Measurements from ENCODE around the gene SLC25A29.
"Not testable (repeated sequence)": the region's sequence is repeated elsewhere in the genome, so short reads cannot be mapped to it uniquely, and the experiment has no call there.

The SLC25A29 gene

DNA sequence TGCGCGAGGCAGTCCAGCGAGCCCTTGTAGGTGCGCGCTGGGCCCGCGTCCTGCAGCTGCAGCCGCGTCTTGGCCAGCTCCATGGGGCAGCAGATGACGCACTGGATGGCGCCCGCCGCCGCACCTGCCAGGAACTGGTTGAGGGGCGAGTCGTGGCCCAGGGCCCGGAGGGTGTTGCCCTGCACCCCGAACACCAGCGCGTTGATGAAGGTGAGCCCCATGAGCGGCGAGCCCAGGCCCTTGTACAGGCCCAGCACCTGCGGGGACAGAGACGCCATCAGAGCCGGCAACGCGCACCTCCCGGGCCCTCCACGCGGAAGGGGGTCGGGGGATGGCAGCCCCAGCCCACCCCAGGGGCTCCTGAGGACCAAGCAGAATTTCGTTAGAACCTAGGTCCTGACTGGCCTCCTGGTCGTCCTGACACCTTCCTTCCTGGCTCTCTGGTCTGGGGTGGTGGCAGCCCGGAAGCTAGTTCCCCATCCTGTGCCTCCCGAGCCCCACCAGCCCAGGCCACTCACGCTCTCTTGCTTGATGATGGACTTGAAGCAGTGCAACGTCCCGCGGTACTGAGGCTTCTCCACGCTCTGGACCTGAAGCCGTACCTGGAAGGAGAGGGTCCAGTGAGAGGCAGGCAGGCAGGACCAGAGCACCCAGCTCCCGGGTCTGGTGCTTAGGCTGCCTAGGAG lies 13.3 kb downstream of the SLC25A29 start:
- DNase-seq = no peak

DNA sequence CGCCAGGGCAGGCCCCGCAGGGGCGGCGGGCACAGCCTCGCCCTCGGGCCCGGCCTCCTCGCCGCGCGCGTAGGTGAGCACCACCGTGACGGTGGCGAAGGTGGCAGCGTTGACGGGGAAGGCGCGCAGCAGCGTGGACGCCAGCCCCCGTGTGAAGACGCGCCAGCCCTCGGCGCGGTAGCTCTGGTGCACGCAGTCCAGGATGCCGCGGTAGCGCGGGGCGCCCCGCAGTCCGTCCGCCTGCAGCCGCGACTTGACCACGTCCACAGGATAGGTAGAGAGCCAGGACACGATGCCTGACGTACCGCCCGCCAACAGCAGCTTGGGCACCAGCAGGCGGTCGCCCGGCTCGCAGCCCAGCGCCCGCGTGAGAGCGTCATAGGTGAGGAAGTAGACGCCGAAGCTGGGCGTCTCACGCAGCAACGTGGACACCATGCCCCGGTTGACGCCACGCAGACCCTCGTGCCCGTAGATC lies 13.9 kb downstream of the SLC25A29 start:
- no peak for DNase-seq

DNA sequence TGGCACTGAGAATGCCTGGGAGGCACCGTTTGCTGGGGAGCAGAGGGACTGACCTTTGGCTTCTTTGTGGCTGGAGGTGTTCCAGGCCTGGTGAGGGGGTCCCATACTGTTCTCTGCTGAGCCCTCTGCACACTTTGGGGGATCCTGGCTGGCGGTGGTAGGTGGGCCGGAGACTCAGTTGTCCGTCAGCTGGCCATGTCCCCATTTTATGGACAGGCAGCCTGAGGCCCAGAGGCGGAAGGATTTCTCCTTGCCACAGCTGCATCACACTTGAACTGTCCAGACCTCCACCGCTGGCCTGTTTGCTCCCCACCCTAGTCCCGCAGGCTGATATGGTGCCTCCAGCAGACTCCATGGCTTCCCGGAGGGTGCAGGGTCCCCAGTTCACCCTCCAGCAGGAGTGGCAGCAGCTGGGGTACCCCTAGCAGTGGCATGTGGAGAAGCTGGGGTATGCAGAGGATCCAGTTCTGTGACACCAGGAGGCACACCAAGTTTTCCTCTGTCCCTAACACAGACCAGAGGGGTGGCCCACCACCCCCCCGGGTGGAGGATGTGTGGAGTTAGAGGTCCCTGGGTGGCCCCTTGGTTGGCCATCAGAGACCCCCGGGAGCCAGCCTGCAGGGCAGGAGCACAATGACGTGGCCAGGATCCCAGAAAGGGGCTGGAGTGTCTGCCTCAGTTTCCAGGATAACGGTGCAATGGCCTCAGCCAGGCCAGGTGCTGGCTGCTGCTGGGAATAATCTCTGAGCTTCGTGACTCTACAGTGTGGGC lies 14.8 kb downstream of the SLC25A29 start:
- no peak for DNase-seq

DNA sequence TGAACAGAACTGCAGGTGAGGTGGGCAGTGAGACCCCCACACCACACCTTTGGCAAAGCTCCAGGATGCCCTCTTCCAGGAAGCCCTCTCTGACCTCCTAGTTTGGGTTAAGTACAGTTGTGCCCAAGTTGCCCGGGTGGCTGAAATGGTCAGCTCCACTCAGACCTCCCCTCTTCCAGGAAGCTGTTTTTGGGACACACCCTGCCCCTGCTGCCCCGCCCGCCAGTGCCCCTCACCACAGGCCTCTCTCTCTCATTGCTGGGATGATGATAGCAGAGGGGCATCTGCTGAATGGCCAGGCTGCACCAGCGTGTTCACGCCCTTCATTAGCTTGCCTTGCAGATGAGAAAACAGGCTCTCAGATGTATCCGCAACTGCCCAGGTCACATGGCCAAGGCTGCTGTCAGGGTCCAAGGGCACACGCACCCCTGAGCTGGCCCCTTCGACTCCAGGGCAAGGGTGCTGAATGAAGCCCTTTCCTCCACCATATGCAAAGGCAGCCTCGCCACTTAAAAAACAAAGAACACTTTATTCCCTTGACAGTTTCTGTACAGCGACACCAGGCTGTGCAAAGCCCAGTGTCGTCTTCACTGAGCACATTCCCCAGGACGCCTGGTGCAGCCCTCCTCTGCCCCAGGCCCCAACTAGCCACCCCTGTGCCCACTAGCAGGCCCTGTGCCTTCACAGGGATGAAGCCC lies 15.5 kb downstream of the SLC25A29 start:
- no peak for DNase-seq

DNA sequence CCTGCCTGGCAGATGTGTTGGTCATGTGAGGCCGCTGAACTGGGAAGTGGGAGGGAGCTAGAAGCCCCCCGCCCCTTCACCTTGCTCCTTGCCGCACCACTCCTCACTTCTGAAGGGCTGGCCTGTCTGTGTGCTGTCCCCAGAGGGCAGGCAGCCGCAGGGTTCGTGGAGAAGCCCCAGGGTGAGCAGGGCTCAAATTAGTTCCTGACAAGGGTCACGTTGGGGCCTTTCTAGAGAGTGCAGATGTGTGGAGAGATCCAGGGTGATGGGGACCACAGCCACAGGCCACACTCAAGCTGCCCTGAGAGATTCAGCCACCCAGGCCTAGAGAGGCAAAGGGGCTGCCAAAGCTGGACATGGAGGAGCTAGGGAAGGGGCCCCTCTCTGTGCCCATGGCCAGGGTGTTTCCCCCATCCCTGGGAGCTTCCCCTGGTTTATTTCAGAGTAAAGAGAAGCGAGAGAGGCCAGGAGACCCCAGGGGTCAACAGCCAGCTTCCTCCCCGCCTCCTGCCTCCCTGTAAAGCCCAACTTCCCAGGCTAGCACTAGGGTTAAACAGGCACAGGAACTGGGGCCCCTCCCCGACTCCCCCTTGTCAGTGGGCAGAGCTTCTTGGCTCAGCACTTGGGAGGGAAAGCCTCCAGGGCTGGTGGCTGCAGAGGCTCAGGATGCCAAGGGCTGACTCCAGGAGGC lies 16.2 kb downstream of the SLC25A29 start:
- no peak for DNase-seq

DNA sequence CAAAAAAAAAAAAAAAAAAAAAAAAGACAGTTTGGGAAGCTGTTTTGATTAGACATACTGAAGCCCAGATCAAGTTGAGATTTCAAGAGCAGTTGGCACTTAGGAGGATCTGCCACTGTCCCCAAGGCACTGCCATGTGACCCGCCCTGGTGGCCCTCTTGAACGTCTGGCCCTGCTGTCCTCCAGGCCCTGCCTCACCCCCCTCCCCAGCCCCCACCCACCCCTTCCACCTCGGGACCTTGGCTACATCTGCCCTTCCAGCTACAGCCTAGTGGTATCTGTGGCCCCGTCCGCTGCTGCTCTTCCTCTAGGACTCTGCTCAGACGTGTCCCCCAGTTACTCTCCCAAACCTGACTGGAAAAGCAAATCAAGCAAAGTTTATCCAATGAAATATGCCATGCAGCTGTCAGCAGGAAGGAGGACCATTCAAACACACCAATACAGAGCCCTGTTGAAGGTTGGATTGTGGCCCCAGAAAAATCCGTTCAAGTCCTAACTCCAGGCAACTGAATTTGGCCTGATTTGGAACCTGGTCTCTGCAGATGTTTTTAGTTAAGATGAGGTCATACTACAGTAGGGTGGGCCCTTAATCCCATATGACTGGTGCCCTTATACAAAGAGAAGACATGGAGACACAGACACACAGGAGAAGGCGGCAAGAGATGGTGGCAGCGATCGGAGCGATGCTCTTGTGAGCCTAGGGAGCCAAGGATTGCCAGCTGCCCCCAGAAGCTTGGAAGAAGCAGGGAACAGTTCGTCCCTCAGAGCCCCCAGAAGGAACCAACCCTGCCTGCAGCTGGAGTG lies 17.7 kb downstream of the SLC25A29 start:
- no peak for DNase-seq

DNA sequence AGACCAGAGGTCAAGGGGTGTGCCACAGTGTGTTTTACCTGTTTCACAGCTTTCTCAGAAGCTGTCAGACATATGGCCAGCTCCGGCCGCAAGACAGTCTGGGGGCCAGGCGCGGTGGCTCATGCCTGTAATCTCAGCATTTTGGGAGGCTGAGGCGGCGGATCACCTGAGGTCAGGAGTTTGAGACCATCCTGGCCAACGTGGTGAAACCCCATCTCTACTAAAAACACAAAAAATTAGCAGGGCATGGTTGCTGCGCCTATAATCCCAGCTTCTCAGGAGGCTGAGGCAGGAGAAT lies 18.3 kb downstream of the SLC25A29 start:
- DNase-seq = not testable (repeated sequence)

DNA sequence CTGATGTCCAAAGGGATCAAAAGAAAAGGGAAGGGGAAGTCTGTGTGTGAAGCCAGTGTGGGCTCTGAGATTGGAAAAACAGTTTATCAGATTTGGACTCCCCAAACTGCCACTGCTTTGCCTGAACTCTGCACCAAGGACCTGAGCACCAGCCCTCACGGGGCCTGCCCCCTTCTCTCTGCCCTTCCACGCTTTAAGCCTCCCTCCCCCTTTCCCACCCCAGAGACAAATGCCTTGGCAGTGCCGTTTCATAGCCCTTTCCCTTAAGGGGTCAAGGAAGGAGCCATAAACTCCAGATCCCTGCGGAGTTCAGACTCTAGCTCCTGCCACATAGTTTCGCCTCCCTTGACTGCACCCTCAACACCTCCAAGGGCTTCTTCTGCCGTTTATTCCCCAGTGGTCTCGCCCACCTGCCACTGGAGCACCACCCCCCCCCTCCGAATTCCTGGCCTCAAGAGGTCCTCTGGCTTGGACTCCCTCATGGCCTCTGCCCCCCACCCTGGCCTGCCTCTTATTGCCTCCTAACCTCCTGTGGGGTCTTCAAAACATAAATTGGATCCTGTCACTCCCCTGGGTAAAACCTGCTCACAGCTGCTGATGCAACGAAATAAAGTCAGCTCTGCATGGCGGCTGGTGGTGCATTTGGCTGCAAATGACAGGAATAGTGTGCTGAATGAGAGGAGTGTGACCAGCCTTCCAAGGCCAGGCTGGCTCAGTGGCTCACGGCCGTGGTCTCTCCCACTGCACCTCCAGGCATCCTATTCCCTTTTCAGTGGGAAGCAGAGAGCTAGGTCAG lies 18.8 kb downstream of the SLC25A29 start:
- no peak for DNase-seq

DNA sequence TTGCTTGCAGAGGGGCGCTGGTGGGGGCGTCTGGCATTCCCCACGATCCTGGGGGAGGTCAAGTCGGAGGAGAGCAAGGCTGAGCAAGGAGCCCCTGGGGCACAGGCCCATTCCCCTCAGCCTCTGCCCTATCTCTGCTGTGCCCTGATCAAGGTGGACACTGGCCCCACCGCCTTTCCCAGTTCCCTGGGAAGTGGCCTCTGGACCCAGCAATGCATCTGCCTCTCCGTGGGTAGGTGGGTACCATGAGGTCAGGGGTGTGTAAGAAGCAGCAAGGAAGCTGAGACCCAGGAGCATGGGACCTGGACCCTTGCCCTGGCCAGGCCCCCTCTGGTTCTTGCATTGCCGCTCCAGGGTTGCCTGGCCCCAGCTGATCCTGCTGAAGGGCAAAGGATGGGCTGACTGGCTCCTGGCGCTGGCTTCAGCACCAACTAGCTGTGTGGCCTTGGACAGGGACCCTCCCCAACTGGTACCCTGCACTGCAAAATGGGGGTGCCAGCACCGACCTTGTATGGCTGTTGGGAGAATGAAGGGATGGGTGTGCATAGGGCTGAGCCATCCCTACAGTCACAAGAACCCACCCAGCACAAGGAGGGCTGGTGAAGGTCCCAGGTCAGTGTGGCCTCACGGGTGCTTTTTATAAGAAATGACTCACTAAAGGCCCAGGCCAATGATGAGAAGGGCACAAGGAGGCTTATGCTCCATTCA lies 19.6 kb downstream of the SLC25A29 start:
- no peak for DNase-seq

DNA sequence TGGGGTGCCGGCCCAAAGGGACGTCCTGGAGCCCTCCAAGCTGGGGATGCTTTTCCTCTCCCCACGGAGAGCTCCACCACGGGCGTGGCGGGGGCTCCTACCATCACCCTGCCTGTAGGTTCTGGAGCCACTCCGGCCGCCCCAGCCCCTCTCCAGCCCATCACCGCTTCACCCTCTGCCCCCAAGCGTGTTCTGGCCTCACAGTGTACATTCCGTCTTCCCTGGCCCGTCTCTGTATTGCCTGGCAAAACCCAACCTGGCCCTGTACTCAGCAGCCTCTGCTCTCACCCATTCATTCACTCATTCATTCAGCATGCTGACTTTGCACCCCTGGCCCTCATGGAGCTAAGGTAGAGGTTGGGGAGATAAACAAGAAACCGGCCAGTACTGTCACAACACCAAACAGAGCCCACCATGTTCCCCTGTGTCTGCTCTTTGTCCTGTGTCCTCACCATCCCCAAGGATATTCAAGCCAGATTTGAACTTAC lies 20.3 kb downstream of the SLC25A29 start:
- no peak for DNase-seq

DNA sequence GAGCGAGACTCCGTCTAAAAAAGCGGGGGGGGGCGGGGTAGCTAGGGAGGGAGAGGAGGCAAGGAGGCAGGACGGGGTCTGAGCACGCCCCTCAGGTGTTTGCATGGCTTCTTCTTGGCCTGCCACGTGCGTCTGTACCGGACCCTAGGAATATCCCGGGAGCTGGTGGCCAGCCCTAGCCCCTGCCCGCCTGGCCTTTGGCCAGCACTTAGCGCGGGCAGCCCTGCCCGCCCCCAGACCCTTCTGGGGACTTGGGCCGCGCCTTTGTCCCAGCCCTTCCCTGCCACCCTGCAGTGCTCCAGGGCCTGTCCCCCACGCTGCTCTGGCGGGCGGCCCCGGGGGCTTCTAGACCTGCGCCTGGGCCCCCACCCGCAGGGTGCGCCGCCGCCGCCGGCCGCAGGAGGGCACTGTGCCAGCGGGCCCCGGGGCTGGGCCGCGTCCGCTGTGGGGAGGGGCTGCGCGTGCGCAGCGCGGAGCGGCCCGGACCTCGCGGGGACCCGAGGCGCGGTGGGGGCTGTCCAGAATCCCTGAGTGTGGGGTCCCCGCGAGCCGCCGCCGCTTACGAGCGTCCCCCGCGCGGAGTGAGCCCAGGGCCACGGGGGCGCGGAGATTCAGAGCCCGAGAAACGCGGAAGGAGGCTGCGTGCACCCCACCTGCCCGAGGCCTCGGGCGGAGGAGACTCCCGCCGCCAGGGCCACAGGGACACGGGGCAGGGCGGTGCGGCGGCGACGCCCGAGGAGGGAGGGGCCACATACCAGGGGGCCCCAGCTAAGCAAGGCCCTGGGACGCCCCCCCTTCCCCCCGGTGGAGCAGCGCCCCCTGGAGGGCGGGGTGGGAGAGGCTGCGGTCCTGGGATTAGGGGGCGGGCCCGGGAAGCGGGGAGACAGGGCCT lies 21.0 kb downstream of the SLC25A29 start:
- DNase-seq = no peak

DNA sequence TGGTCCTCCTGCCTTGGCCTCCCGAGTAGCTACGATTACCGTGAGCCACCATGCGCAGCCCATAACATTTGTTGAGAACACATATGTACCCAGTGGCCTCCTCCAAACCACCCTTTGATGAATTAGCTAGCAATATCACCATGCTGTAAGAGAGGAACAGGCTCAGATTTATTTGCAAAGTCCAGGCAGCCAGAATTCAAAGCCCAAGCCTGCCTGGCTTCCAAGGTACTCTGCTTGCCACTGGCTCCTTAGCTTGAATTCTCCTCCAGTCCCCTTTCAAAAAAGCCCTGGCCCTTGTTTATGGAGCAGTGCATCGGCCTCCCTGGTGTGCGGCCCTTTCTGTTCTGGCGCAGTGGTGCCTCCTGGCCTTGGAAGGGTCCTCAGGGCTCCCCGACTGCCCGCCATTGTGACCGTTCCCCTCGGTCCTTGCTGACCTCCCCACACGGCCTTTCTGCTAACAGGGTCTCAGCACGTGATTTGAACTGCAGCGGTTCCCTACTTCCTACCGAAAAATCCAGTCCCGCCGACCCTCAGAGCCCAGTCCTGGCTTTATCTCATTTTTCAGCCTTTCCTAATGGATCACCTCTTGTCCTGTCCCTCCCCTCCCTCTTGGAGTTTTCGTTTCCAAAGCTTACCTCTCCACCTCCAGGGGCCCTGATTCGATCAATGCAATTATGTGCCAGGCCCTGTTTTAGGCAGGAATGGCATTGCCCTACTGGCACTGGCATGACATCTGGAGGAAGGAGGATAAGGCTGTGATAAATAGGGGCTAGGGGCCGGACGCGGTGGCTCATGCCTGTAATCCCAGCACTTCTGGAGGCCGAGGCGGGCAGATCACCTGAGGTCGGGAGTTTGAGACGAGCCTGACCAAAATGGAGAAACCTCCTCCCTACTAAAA lies 22.0 kb downstream of the SLC25A29 start:
- no peak for DNase-seq

DNA sequence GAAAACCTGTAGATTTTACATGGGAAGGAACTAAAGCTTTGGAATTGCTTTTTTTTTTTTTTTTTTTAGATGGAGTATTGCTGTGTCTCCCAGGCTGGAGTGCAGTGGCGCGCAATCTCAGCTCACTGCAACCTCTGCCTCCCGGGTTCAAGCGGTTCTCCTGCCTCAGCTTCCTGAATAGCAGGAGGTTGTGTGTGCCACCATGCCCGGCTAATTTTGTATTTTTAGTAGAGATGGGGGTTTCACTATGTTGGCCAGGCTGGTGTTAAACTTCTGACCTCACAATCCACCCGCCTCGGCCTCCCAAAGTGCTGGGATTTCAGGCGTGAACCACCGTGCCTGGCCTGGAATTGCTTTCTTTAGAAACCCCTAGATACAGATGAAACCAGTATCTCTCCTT lies 22.8 kb downstream of the SLC25A29 start:
- DNase-seq = not testable (repeated sequence)

DNA sequence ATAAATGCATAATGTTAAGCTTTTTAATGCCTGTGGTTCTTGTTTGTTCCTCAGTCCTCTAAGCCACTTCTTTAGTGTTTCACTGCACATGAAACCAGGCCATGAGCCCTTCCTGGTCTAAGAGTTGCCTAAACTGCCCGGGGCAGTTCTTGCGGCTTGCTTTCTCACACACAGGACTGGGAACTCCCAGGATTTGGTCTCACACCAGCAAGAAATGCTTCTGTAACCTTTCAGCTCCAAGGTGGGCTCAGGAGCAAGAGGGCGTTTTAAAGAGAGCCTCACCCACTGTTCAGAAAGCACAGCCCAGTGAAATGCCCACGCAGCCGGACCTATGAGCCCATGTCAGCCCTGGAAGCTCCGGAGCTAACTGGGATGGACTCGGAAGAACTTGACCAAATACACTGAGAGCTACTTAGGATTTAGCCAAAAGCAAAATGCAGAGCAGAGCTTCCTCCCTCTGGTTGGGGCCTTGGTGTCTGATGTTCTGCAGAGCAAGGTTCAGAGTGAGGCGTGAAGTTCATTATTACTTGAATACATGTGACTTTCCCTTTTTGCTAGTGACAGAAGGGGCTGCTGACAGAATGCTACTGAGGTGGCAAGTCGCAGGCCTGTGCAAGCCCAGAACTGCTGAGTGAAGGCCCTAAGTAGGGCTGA lies 23.4 kb downstream of the SLC25A29 start:
- DNase-seq = no peak

DNA sequence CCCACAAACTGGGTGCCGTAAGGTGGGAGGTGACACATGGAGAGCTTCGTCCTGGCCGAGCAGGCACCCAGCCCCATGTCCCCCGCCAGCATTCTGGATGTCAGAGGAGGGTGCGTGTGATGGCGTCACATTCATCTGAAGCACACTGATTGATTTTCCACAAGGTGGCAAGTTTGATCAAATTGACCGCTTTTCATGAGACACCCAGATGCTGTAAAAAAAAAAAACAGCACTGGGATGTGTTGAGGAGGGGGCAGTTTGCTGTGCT lies 24.2 kb downstream of the SLC25A29 start:
- no peak for DNase-seq

DNA sequence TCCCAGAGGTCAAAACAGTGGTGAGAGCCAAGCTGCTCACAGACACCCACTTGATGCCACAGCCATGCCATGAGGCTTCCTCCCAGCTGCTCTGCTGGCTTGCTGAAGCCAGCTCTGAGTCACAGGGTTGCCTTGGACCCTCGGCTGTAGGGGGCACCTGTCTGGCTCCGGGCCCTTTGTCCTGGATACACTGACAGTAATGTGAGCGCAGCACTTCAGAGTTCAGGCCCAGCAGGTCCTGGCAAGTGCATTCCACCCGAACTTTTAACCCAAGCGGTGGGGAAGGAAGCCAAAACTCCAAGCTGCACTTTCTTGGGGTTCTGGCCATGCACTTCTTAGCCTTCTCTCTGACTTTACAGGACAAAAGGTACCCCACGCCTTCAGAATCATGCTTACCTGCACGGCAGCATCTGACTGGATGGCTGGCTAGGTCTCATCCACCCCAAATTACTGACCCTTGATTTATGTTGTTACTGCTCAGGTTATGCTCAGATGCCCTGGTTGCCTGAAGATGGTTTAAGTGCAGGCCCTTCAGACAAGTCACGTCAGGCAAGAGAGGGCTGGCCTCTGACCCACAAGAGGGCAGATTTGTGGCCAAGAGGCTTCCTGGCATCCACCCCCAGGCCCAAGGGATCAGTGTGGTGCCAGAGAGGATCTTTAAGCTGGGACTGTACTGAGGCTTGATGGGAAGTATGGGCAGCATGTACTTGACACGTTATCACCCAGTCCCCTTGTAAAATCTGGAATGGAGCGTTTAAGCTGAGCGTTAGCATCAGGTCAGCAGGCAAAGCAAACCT lies 24.8 kb downstream of the SLC25A29 start:
- DNase-seq = no peak

DNA sequence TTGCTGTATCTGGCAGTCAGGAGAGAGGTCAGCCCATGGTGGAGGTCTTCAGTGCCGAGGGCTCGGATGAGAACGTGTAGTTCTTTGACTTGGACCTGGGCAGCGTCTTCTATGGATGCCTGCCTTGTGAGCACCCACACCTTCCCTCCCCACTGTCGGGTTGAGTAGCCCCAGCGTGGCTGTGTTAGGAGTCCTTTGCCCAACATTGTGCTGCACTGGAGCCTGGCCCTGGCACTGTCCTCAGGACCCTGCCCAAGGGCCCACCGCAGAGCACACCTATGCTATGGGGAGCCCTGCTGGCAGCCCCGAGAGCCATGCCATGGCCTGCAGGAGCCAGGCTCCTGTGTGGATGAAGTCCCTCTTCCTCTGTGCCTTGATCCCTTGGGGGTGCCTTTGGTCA lies 26.7 kb downstream of the SLC25A29 start:
- DNase-seq = no peak

DNA sequence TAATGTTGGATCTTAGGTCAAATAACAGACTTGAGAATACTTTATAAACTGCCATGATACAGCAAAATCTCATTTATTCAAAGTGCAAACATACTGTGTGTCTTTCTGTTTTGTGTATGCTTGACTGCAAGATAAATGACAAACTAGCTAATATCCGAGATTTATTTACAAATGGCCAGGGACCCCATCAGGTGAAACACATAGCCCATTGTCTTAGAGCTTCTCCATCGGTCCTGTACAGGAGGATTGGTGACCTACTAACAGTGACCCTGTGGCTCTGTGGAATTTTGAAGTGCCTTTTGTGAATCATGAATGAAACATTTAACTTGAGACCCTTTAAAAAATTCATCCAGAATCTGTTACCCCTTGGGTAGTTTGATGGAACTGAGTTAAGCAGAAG lies 27.1 kb downstream of the SLC25A29 start:
- DNase-seq = no peak
